ENCODE data around the gene DSTN. TPM values are rescaled to one million over a fixed set of nuclear protein-coding genes. Genes with fewer than 3 reads are reported as not detected.

Gene DSTN
- total RNA-seq, 4 donors from 2014 or later: 280 to 589 (median 373) TPM

DNA sequence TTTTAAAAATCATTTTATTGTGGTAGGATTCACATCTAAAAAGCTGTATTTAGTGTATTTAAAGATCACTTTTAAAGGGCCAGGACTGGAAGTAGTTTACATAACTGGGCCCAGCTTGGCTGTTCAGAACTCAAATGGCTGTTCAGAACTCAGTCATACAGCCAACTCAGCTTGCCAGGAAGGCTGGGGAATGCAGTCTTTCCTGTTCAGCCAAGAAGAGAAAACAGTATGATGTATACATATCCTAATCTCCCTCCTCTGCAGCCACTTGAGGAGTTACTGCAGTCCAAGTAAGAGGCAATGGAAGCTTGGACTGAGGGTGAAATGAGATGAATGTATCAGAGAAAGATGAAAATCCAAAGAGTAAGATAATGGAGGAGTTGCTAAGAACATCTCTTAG, 24.6 kb downstream of the DSTN start:
- no peak for DNase-seq
- Histone ChIP-seq H3K27me3 (no peaks in the 10 kb centered on the region), H3K4me3 (no peak overlapping the region), H3K27ac (peak overlapping the region; percentile 57 to 79 (median 74)), H3K9me3 (no peaks in the 10 kb centered on the region), H3K4me1 (peaks cover 18 to 82% (median 37%) of the 10 kb centered on the region in 4 donors), H3K36me3 (no peaks in the 10 kb centered on the region)
- no peak for TF ChIP-seq POLR2A (IDR thresholded peaks at IDR 0.05)
- TF ChIP-seq POLR2AphosphoS5 (IDR thresholded peaks at IDR 0.05): peak in 2 of 3 donors; percentile 8 to 23
- in situ Hi-C loops (cut with MboI; ENCODE audit: low pct_ligation_motif_present in 1 of 4, low pct_unique_long_range_greater_than_20kb in 1 of 4, low sequenced_read_pairs in 3 of 4) (no loop called here), intact Hi-C loops (cut with DNase I; ENCODE audit: low total_unique reads) (no loop called here)

GRCh38 chr20:17595856-17596255, 26.0 kb downstream of the DSTN start:
- Histone ChIP-seq H3K9me3 (no peaks in the 10 kb centered on the region), H3K4me1 (peaks cover 21 to 78% (median 38%) of the 10 kb centered on the region in 4 donors), H3K27ac (peak overlapping the region; percentile 14 to 79 (median 74)), H3K4me3 (no peak overlapping the region), H3K27me3 (no peaks in the 10 kb centered on the region), H3K36me3 (no peaks in the 10 kb centered on the region)
- 80 to 85% methylated on average over 2 of the region's 2 CpGs for WGBS, 2 donors (ENCODE audit: low coverage in 1 of 2)
- in situ Hi-C loops (cut with MboI; ENCODE audit: low pct_ligation_motif_present in 1 of 4, low pct_unique_long_range_greater_than_20kb in 1 of 4, low sequenced_read_pairs in 3 of 4) (no loop called here), intact Hi-C loops (cut with DNase I; ENCODE audit: low total_unique reads) (no loop called here)
- DNase-seq: no peak
- TF ChIP-seq CTCF (IDR thresholded peaks at IDR 0.05): no peak
- TF ChIP-seq POLR2A (IDR thresholded peaks at IDR 0.05): no peak
- TF ChIP-seq POLR2AphosphoS5 (IDR thresholded peaks at IDR 0.05): no peak
- TF ChIP-seq EP300 (IDR thresholded peaks at IDR 0.05; ENCODE audit: low read depth): no peak

DNA sequence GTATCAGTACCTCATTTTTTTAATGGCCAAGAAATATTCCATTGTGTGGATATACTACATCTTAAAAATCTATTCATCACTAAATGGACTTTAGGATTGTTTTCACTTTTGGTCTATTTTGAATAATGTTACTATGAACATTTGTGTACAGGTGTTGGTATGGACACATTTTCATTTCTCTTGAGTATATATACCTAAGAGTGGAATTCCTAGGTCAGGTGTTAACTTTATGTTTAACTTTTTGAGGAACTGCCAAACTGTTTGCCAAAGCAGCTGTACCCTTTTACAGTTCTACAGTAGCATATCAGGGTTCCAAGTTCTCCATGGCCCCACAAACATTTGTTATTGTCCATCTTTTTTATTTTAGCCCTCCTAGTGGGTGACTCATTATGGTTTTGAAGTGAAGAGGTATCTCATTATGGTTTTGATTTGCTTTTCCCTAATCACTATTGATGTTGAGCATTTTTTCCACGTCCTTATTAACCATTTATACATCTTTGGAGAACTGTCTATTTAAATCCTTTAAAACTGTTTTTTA, 28.2 kb downstream of the DSTN start:
- WGBS, 2 donors (ENCODE audit: low coverage in 1 of 2): 84 to 90% methylated on average over 1 of the region's 1 CpG
- peak overlapping the region in 1 of 4 donors; percentile 24 for H3K27ac ChIP-seq
- in situ Hi-C loops (cut with MboI; ENCODE audit: low pct_ligation_motif_present in 1 of 4, low pct_unique_long_range_greater_than_20kb in 1 of 4, low sequenced_read_pairs in 3 of 4): no loop called here

GRCh38 chr20:17601957-17602356, 32.1 kb downstream of the DSTN start:
- WGBS, 2 donors (ENCODE audit: low coverage in 1 of 2): 37 to 42% methylated on average over 4 of the region's 4 CpGs
- Histone ChIP-seq H3K27me3 (no peaks in the 10 kb centered on the region), H3K27ac (peak overlapping the region; percentile 51 to 75 (median 58)), H3K4me3 (no peak overlapping the region), H3K9me3 (no peaks in the 10 kb centered on the region), H3K4me1 (peaks cover 45 to 81% (median 59%) of the 10 kb centered on the region in 4 donors), H3K36me3 (peaks cover 0 to 6% (median 0%) of the 10 kb centered on the region in 4 donors)
- no peak for TF ChIP-seq EP300 (IDR thresholded peaks at IDR 0.05; ENCODE audit: low read depth)
- TF ChIP-seq CTCF (IDR thresholded peaks at IDR 0.05): no peak
- no peak for TF ChIP-seq POLR2AphosphoS5 (IDR thresholded peaks at IDR 0.05)
- TF ChIP-seq POLR2A (IDR thresholded peaks at IDR 0.05): no peak
- DNase-seq: no peak
- in situ Hi-C loops (cut with MboI; ENCODE audit: low pct_ligation_motif_present in 1 of 4, low pct_unique_long_range_greater_than_20kb in 1 of 4, low sequenced_read_pairs in 3 of 4) (no loop called here), intact Hi-C loops (cut with DNase I; ENCODE audit: low total_unique reads) (no loop called here)

More for the DNA sequence above, 28.2 kb downstream of the DSTN start:
- H3K4me1 ChIP-seq: peaks cover 33 to 81% (median 51%) of the 10 kb centered on the region in 4 donors
- no peak overlapping the region for H3K4me3 ChIP-seq
- peaks cover 0 to 5% (median 0%) of the 10 kb centered on the region in 4 donors for H3K36me3 ChIP-seq
- no peak for DNase-seq
- no peaks in the 10 kb centered on the region for H3K27me3 ChIP-seq
- intact Hi-C loops (cut with DNase I; ENCODE audit: low total_unique reads): no loop called here
- TF ChIP-seq POLR2AphosphoS5 (IDR thresholded peaks at IDR 0.05) (no peak), POLR2A (IDR thresholded peaks at IDR 0.05) (no peak), CTCF (IDR thresholded peaks at IDR 0.05) (no peak), EP300 (IDR thresholded peaks at IDR 0.05; ENCODE audit: low read depth) (no peak)
- H3K9me3 ChIP-seq: no peaks in the 10 kb centered on the region

DNA sequence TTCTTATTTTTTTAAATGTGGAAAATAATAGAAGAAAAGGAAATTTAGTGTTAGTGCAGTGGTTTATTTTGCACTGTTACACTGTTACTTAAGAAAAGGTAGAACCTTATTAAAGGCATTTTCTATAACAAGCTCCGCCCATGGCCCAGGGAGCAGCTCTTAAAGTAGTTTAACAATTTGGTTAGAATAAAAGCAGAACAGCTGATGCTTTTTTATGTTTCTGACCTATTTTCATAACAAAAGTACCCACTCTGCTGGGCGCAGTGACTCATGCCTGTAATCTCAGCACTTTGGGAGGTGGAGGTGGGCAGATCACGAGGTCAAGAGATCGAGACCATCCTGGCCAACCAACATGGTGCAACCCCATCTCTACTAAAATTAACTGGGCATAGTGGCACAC, 32.6 kb downstream of the DSTN start:
- Histone ChIP-seq H3K9me3 (no peaks in the 10 kb centered on the region), H3K27me3 (no peaks in the 10 kb centered on the region), H3K27ac (peak overlapping the region; percentile 51 to 75 (median 58)), H3K36me3 (peaks cover 0 to 6% (median 0%) of the 10 kb centered on the region in 4 donors), H3K4me1 (peaks cover 42 to 77% (median 58%) of the 10 kb centered on the region in 4 donors), H3K4me3 (no peak overlapping the region)
- WGBS, 2 donors (ENCODE audit: low coverage in 1 of 2): 82 to 87% methylated on average over 1 to 4 of the region's 4 CpGs
- in situ Hi-C loops (cut with MboI; ENCODE audit: low pct_ligation_motif_present in 1 of 4, low pct_unique_long_range_greater_than_20kb in 1 of 4, low sequenced_read_pairs in 3 of 4): no loop called here
- TF ChIP-seq EP300 (IDR thresholded peaks at IDR 0.05; ENCODE audit: low read depth): no peak
- no peak for TF ChIP-seq CTCF (IDR thresholded peaks at IDR 0.05)
- TF ChIP-seq POLR2AphosphoS5 (IDR thresholded peaks at IDR 0.05): no peak
- TF ChIP-seq POLR2A (IDR thresholded peaks at IDR 0.05): no peak
- DNase-seq: no peak
- intact Hi-C loops (cut with DNase I; ENCODE audit: low total_unique reads): no loop called here

Data from transverse colon (tissue), 4 donors.